Small intestine (tissue), 7 donors: ENCODE measurements around the gene SNX30. TPM values are rescaled to one million over a fixed set of nuclear protein-coding genes. Genes with fewer than 3 reads are reported as not detected.

ENCODE experiments used
- DNase-seq, 2 donors: peaks; one replicate each; pipeline versions ENCODE4 v3.0.0 to v3.0.0-alpha.2; 2013
- FAIRE-seq: peaks from 2 replicates; lab custom pipeline; 2012; peaks lifted over from hg19 to GRCh38; lab: Jason Lieb, UNC
- H3K27ac ChIP-seq, 3 donors: one replicate each; pipeline ENCODE4 v1.5.1; 2013; ENCODE audit warnings: low read length in 2 of 3, mild to moderate bottlenecking in 2 of 3, control low read depth in 1 of 3, inconsistent platforms in 1 of 3, low read depth in 1 of 3, moderate library complexity in 1 of 3
- H3K27me3 ChIP-seq, 3 donors: one replicate each; pipeline ENCODE4 v1.6.1; 2013; ENCODE audit warnings: low read length in 3 of 3, inconsistent platforms in 1 of 3; ENCODE audit not compliant: control insufficient read depth in 3 of 3, insufficient read depth in 3 of 3
- H3K36me3 ChIP-seq, 3 donors: one replicate each; pipeline ENCODE4 v1.6.1; 2013; ENCODE audit warnings: low read length in 3 of 3, inconsistent platforms in 1 of 3, low read depth in 1 of 3, mild to moderate bottlenecking in 1 of 3, moderate library complexity in 1 of 3; ENCODE audit not compliant: control insufficient read depth in 3 of 3, insufficient read depth in 2 of 3
- H3K4me1 ChIP-seq, 3 donors: one replicate each; pipeline ENCODE4 v1.6.1; 2013; ENCODE audit warnings: low read length in 2 of 3, inconsistent platforms in 1 of 3, low read depth in 1 of 3, mild to moderate bottlenecking in 1 of 3, moderate library complexity in 1 of 3; ENCODE audit not compliant: control insufficient read depth in 3 of 3, insufficient read depth in 2 of 3
- H3K4me3 ChIP-seq, 3 donors: one replicate each; pipeline ENCODE4 v1.5.1; 2013; ENCODE audit warnings: low read length in 3 of 3, control low read depth in 1 of 3, inconsistent platforms in 1 of 3, low read depth in 1 of 3, mild to moderate bottlenecking in 1 of 3, moderate library complexity in 1 of 3
- H3K9me3 ChIP-seq, 2 donors: one replicate each; pipeline ENCODE4 v1.6.1; 2013; ENCODE audit warnings: low read depth in 1 of 2, low read length in 1 of 2; ENCODE audit not compliant: control insufficient read depth in 2 of 2, insufficient read depth in 1 of 2
- WGBS, 3 donors: extraction: QIAGEN DNeasy Blood & Tissue Kit; methylation state at CpG; one replicate each; pipeline ENCODE4 v1.1.7; 2013; 5-methylcytosine and 5-hydroxymethylcytosine counted together
- polyA plus RNA-seq, 4 donors: library from polyadenylated mRNA; stranded (reverse) in 3 of 4; unstranded in 1 of 4; fragments of 200-250 nt in 3 of 4; fragments of 120-200 nt in 1 of 4; gene quantifications; one replicate each; pipeline versions ENCODE4 v1.2.1 to v1.2.3, GENCODE V29; 2013
- donor health status: healthy with polysubstance abuse.
- donor health status: control.
- donor health status: control.
- donor health status: Bipolar disorder and iron deficiency.
- donor health status: healthy.

SNX30 gene
- polyA plus RNA-seq, 4 donors = 5.1 to 24.9 (median 6.8) TPM

DNA sequence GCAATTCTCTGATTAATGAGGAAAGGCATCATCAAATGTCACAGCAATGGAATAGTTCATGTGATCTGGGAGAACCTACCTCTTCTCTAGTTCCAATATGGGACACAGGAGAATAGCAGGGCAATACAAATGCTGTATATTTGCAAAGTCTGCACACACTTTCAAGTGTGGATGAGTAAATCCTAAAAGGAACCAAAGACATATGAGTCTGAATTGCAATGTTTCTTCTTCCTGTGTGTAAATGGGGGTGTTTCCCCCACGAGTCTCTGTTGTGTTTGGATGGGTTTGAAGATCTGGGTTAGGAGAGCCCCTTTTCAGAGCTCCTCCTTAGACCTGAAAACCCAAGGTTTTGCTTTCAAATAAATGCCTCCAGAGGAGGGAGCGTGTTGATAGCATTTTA is 113.2 kb downstream of the SNX30 start:
- no peak overlapping the region for H3K27ac ChIP-seq
- 63 to 81% (median 68%) methylated on average over 2 of the region's 2 CpGs for WGBS, 3 donors

GRCh38 chr9:112864403-112864802 is 113.8 kb downstream of the SNX30 start:
- Histone ChIP-seq H3K4me3 (no peak overlapping the region), H3K4me1 (peaks cover 0 to 10% (median 0%) of the 10 kb centered on the region in 3 donors), H3K9me3 (no peaks in the 10 kb centered on the region), H3K27me3 (no peaks in the 10 kb centered on the region), H3K27ac (no peak overlapping the region), H3K36me3 (peaks cover 0 to 55% (median 0%) of the 10 kb centered on the region in 3 donors)
- 63 to 100% (median 79%) methylated on average over 2 to 3 of the region's 3 CpGs for WGBS, 3 donors
- FAIRE-seq (no peak), DNase-seq (no peak)

More for the DNA sequence above, 113.2 kb downstream of the SNX30 start:
- Histone ChIP-seq H3K27me3 (no peaks in the 10 kb centered on the region), H3K9me3 (no peaks in the 10 kb centered on the region), H3K4me3 (no peak overlapping the region), H3K4me1 (peaks cover 0 to 10% (median 0%) of the 10 kb centered on the region in 3 donors), H3K36me3 (peaks cover 0 to 50% (median 0%) of the 10 kb centered on the region in 3 donors)
- DNase-seq = no peak
- no peak for FAIRE-seq

GRCh38 chr9:112864982-112865381 is 114.4 kb downstream of the SNX30 start:
- H3K27ac ChIP-seq = no peak overlapping the region
- H3K27me3 ChIP-seq = no peaks in the 10 kb centered on the region
- 97 to 98% (median 97%) methylated on average over 7 of the region's 7 CpGs for WGBS, 3 donors
- peaks cover 0 to 10% (median 0%) of the 10 kb centered on the region in 3 donors for H3K4me1 ChIP-seq
- H3K36me3 ChIP-seq = peaks cover 0 to 57% (median 0%) of the 10 kb centered on the region in 3 donors
- FAIRE-seq (no peak), DNase-seq (no peak)
- no peaks in the 10 kb centered on the region for H3K9me3 ChIP-seq
- H3K4me3 ChIP-seq = no peak overlapping the region

DNA sequence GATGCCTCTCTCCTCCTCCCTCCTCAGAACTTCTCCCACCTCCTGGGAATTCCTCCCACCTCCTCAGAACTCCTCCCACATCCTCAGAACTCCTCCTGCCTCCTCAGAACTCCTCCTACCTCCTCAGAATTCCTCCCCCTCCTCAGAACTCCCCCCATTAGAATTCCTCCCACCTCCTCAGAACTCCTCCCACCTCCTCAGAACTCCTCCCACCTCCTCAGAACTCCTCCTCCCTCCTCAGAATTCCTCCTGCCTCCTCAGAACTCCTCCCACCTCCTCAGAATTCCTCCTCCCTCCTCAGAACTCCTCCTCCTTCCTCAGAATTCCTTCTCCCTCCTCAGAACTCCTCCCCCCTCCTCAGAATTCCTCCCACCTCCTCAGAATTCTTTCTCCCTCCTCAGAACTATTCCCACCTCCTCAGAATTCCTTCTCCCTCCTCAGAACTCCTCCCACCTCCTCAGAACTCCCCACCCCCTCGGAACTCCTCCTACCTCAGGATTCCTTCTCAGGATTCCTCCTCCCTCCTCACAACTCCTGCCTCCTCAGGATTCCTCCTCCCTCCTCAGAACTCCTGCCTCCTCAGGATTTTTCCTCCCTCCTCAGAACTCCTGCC is 116.2 kb downstream of the SNX30 start:
- FAIRE-seq (no peak), DNase-seq (peak; percentile 16 to 81)
- no peaks in the 10 kb centered on the region for H3K27me3 ChIP-seq
- H3K9me3 ChIP-seq = no peaks in the 10 kb centered on the region
- H3K4me3 ChIP-seq = no peak overlapping the region
- H3K36me3 ChIP-seq = peaks cover 0 to 61% (median 2%) of the 10 kb centered on the region in 3 donors
- peaks cover 0 to 10% (median 0%) of the 10 kb centered on the region in 3 donors for H3K4me1 ChIP-seq
- peak overlapping the region in 2 of 3 donors; percentile 5 to 9 for H3K27ac ChIP-seq
- WGBS, 3 donors = 76 to 91% (median 87%) methylated on average over 1 of the region's 1 CpG

DNA sequence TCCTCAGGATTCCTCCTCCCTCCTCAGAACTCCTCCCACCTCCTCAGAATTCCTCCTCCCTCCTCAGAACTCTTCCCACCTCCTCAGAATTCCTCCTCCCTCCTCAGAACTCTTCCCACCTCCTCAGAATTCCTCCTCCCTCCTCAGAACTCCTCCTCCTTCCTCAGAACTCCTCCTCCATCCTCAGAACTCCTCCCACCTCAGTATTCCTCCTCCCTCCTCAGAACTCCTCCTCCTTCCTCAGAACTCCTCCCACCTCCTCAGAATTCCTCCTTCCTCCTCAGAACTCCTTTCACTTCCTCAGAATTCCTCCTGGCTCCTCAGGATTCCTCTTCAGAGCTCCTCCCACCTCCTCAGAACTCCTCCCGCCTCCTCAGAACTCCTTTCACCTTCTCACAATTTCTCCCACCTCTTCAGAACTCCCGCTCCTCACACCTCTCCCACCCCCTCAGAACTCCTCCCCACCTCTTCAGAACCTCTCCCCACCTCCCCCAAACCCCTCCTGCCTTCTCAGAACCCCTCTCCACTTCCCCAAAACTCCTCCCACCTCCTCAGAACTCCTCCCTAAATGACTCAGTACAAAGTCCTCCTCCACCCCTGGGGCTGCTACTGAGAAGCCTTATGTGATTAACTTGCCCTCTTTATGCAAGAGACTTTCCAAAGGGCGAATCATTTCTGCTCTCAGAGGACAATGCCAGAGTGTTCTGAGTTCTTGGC is 116.9 kb downstream of the SNX30 start:
- FAIRE-seq = peak; percentile 55
- peak; percentile 82 to 93 for DNase-seq

GRCh38 chr9:112868461-112868860 is 117.9 kb downstream of the SNX30 start:
- Histone ChIP-seq H3K4me1 (peaks cover 0 to 10% (median 0%) of the 10 kb centered on the region in 3 donors), H3K9me3 (no peaks in the 10 kb centered on the region), H3K36me3 (peaks cover 0 to 55% (median 2%) of the 10 kb centered on the region in 3 donors), H3K27me3 (no peaks in the 10 kb centered on the region), H3K4me3 (no peak overlapping the region), H3K27ac (peak overlapping the region in 2 of 3 donors; percentile 46 to 71)
- FAIRE-seq = no peak
- DNase-seq = no peak
- WGBS, 3 donors = 91 to 97% (median 95%) methylated on average over 10 of the region's 10 CpGs

More for the DNA sequence above, 116.9 kb downstream of the SNX30 start:
- Histone ChIP-seq H3K27me3 (no peaks in the 10 kb centered on the region), H3K27ac (peak overlapping the region; percentile 46 to 71 (median 46)), H3K4me3 (no peak overlapping the region), H3K36me3 (peaks cover 0 to 60% (median 2%) of the 10 kb centered on the region in 3 donors), H3K4me1 (peaks cover 0 to 10% (median 0%) of the 10 kb centered on the region in 3 donors), H3K9me3 (no peaks in the 10 kb centered on the region)
- WGBS, 3 donors = 16 to 60% (median 31%) methylated on average over 3 of the region's 3 CpGs

- no peak overlapping the region for H3K4me3 ChIP-seq
- H3K27me3 ChIP-seq = no peaks in the 10 kb centered on the region
- H3K27ac ChIP-seq = no peak overlapping the region
- peaks cover 0 to 52% (median 2%) of the 10 kb centered on the region in 3 donors for H3K36me3 ChIP-seq
- FAIRE-seq (no peak), DNase-seq (no peak)
- H3K9me3 ChIP-seq = no peaks in the 10 kb centered on the region
- WGBS, 3 donors = 71 to 77% (median 77%) methylated on average over 8 of the region's 8 CpGs
- H3K4me1 ChIP-seq = peaks cover 0 to 10% (median 0%) of the 10 kb centered on the region in 3 donors
Measured at GRCh38 chr9:112869041-112869529, 118.5 kb downstream of the SNX30 start.

GRCh38 chr9:112869917-112870316 is 119.4 kb downstream of the SNX30 start:
- peaks cover 0 to 10% (median 0%) of the 10 kb centered on the region in 3 donors for H3K4me1 ChIP-seq
- no peaks in the 10 kb centered on the region for H3K27me3 ChIP-seq
- H3K9me3 ChIP-seq = no peaks in the 10 kb centered on the region
- no peak overlapping the region for H3K27ac ChIP-seq
- DNase-seq (no peak), FAIRE-seq (no peak)
- peaks cover 0 to 44% (median 2%) of the 10 kb centered on the region in 3 donors for H3K36me3 ChIP-seq
- WGBS, 3 donors = 91 to 96% (median 92%) methylated on average over 5 of the region's 5 CpGs
- H3K4me3 ChIP-seq = no peak overlapping the region
